Neural cell (in vitro differentiated cells): ENCODE data around the gene UBXN1. TPM values are rescaled to one million over a fixed set of nuclear protein-coding genes. Genes with fewer than 3 reads are reported as not detected.

ENCODE experiments used
- H2AFZ ChIP-seq: fragments of 200-600, 300-800 bp; sonication (generic), shearing (Covaris generic); 2 replicates; pipeline ENCODE4 v1.6.0; 2014; ENCODE audit warnings: low read depth, mild to moderate bottlenecking, antibody characterized with exemption, low read length, moderate library complexity
- H3F3A ChIP-seq: fragments of 200-600 bp; shearing (Covaris generic); 2 replicates; pipeline ENCODE4 v1.6.1; 2016; ENCODE audit warnings: mild to moderate bottlenecking, moderate library complexity, mixed read lengths, antibody characterized with exemption, low read length; ENCODE audit not compliant: insufficient read depth, poor library complexity, severe bottlenecking
- H3K27ac ChIP-seq: fragments of 200-600, 300-800 bp; sonication (generic), shearing (Covaris generic); 2 replicates; pipeline ENCODE4 v1.5.1; 2014; ENCODE audit warnings: mild to moderate bottlenecking, low read length, moderate library complexity
- H3K27me3 ChIP-seq: fragments of 300-800, 200-600 bp; sonication (generic), shearing (Covaris generic); 2 replicates; pipeline ENCODE4 v1.6.0; 2014; ENCODE audit warnings: mild to moderate bottlenecking, low read depth, low read length, moderate library complexity; ENCODE audit not compliant: insufficient read depth
- H3K36me3 ChIP-seq: fragments of 300-800, 200-600 bp; sonication (generic), shearing (Covaris generic); 2 replicates; pipeline ENCODE4 v1.5.1; 2014; ENCODE audit warnings: mild to moderate bottlenecking, antibody characterized with exemption, low read length, moderate library complexity; ENCODE audit not compliant: insufficient read depth
- H3K4me2 ChIP-seq: fragments of 300-800, 200-600 bp; sonication (generic), shearing (Covaris generic); 2 replicates; pipeline ENCODE4 v1.6.0; 2014; ENCODE audit warnings: mild to moderate bottlenecking, low read length
- H3K4me3 ChIP-seq: fragments of 300-800, 200-600 bp; sonication (generic), shearing (Covaris generic); 2 replicates; pipeline ENCODE4 v1.5.1; 2014; ENCODE audit warnings: mild to moderate bottlenecking, low read length, moderate library complexity
- H3K79me2 ChIP-seq: fragments of 200-600 bp; shearing (Covaris generic); replicated peaks from 2 replicates; pipeline ENCODE4 v1.6.0; 2014; ENCODE audit warnings: mild to moderate bottlenecking, low read length, moderate library complexity; ENCODE audit not compliant: insufficient read depth
- H3K9ac ChIP-seq: fragments of 300-800, 200-600 bp; sonication (generic), shearing (Covaris generic); 2 replicates; pipeline ENCODE4 v1.6.1; 2016; ENCODE audit warnings: mild to moderate bottlenecking, low read length, mixed read lengths
- H3K9me2 ChIP-seq: fragments of 200-600 bp; shearing (Covaris generic); 2 replicates; pipeline ENCODE4 v1.6.1; 2016; ENCODE audit warnings: mild to moderate bottlenecking, low read length, mixed read lengths; ENCODE audit not compliant: insufficient read depth
- H3K9me3 ChIP-seq: fragments of 200-600, 300-800 bp; sonication (generic), shearing (Covaris generic); 2 replicates; pipeline ENCODE4 v1.6.1; 2016; ENCODE audit warnings: mild to moderate bottlenecking, mixed run types, low read length, moderate library complexity, mixed read lengths
- H4K20me1 ChIP-seq: fragments of 200-600 bp; shearing (Covaris generic); 2 replicates; pipeline ENCODE4 v1.6.1; 2016; ENCODE audit warnings: mild to moderate bottlenecking, mixed run types; ENCODE audit not compliant: insufficient read depth
- EP300 ChIP-seq: fragments of 450-650 bp; conservative IDR thresholded peaks from 2 replicates; pipeline ENCODE4 v1.6.1; 2014; ENCODE audit warnings: antibody characterized with exemption, mild to moderate bottlenecking, moderate library complexity; ENCODE audit not compliant: poor library complexity, severe bottlenecking
- EZH2 ChIP-seq: fragments of 200-600, 300-800 bp; shearing (Covaris generic), sonication (generic); IDR thresholded peaks from 2 replicates; pipeline ENCODE4 v1.6.1; 2014; ENCODE audit warnings: antibody characterized with exemption, low read length, borderline replicate concordance, mild to moderate bottlenecking; ENCODE audit not compliant: insufficient read depth, poor library complexity, severe bottlenecking
- MXI1 ChIP-seq: fragments of 450-650 bp; conservative IDR thresholded peaks from 2 replicates; pipeline ENCODE4 v1.6.1; 2014; ENCODE audit warnings: antibody characterized with exemption, mild to moderate bottlenecking; ENCODE audit not compliant: poor library complexity, severe bottlenecking
- POLR2AphosphoS5 ChIP-seq: IDR thresholded peaks from 2 replicates; pipeline ENCODE4 v1.6.1; 2012
- RAD21 ChIP-seq: fragments of 450-650 bp; conservative IDR thresholded peaks from 2 replicates; pipeline ENCODE4 v1.6.1; 2014; ENCODE audit warnings: antibody characterized with exemption, mild to moderate bottlenecking, moderate library complexity
- SMC3 ChIP-seq: fragments of 450-650 bp; conservative IDR thresholded peaks from 2 replicates; pipeline ENCODE4 v1.6.1; 2014; ENCODE audit warnings: antibody characterized with exemption, mild to moderate bottlenecking, moderate library complexity; ENCODE audit not compliant: poor library complexity
- TAF1 ChIP-seq: IDR thresholded peaks from 2 replicates; pipeline ENCODE4 v1.6.1; 2012; ENCODE audit warnings: low read depth
- polyA plus RNA-seq: library from polyadenylated mRNA; depleted of rRNA; stranded (reverse); fragments of >200 nt; gene quantifications from 2 replicates; pipeline ENCODE4 v1.2.3, GENCODE V29; 2014
- TF ChIP-seq, protein P1 (sequence below): fragments of 450-650 bp; IDR thresholded peaks from 2 replicates; pipeline ENCODE4 v1.5.1; 2014; ENCODE audit warnings: antibody characterized with exemption, mild to moderate bottlenecking, moderate library complexity; ENCODE audit not compliant: poor library complexity, severe bottlenecking
- TF ChIP-seq, protein P2 (sequence below): IDR thresholded peaks from 2 replicates; pipeline ENCODE4 v1.6.1; 2012; ENCODE audit warnings: borderline replicate concordance

Gene UBXN1
- polyA plus RNA-seq, 1 donor from 2014 or later, result 209 TPM

DNA sequence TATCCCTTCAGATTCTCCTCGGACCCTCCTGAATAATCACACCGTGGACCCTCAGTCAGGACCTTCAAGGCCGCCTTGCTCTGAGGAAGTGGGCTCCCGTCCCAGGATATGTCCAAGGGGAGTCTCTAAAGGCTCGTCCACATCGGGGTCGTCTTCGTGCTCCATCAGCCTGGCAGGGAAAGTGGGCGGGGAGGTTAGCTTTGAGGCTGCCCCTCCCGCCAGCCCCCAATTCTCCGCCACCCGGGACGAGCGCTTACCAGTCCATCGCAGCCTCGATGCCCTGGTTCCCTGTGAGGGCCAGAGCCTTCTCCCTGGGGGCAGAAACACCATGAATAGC is 472 bp downstream of the UBXN1 start:
- Histone ChIP-seq H3K36me3 (no peaks in the 10 kb centered on the region), H3K4me2 (peak overlapping the region; percentile 91), H3K27me3 (no peaks in the 10 kb centered on the region), H4K20me1 (no peaks in the 10 kb centered on the region), H3K27ac (peak overlapping the region; percentile 69), H3K9ac (peak overlapping the region; percentile 84), H2AFZ (peak overlapping the region; percentile 60), H3K4me3 (peak overlapping the region; percentile 79), H3K9me2 (no peaks in the 10 kb centered on the region), H3K79me2 (peaks cover 8% of the 10 kb centered on the region), H3F3A (no peaks in the 10 kb centered on the region), H3K9me3 (no peaks in the 10 kb centered on the region)
- TF ChIP-seq, protein P1, sequence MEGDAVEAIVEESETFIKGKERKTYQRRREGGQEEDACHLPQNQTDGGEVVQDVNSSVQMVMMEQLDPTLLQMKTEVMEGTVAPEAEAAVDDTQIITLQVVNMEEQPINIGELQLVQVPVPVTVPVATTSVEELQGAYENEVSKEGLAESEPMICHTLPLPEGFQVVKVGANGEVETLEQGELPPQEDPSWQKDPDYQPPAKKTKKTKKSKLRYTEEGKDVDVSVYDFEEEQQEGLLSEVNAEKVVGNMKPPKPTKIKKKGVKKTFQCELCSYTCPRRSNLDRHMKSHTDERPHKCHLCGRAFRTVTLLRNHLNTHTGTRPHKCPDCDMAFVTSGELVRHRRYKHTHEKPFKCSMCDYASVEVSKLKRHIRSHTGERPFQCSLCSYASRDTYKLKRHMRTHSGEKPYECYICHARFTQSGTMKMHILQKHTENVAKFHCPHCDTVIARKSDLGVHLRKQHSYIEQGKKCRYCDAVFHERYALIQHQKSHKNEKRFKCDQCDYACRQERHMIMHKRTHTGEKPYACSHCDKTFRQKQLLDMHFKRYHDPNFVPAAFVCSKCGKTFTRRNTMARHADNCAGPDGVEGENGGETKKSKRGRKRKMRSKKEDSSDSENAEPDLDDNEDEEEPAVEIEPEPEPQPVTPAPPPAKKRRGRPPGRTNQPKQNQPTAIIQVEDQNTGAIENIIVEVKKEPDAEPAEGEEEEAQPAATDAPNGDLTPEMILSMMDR, result no peak
- TF ChIP-seq SMC3, result no peak
- no peak for TF ChIP-seq EP300
- TF ChIP-seq TAF1, result no peak
- no peak for TF ChIP-seq MXI1
- no peak for TF ChIP-seq EZH2
- TF ChIP-seq RAD21, result no peak
- TF ChIP-seq, protein P2, sequence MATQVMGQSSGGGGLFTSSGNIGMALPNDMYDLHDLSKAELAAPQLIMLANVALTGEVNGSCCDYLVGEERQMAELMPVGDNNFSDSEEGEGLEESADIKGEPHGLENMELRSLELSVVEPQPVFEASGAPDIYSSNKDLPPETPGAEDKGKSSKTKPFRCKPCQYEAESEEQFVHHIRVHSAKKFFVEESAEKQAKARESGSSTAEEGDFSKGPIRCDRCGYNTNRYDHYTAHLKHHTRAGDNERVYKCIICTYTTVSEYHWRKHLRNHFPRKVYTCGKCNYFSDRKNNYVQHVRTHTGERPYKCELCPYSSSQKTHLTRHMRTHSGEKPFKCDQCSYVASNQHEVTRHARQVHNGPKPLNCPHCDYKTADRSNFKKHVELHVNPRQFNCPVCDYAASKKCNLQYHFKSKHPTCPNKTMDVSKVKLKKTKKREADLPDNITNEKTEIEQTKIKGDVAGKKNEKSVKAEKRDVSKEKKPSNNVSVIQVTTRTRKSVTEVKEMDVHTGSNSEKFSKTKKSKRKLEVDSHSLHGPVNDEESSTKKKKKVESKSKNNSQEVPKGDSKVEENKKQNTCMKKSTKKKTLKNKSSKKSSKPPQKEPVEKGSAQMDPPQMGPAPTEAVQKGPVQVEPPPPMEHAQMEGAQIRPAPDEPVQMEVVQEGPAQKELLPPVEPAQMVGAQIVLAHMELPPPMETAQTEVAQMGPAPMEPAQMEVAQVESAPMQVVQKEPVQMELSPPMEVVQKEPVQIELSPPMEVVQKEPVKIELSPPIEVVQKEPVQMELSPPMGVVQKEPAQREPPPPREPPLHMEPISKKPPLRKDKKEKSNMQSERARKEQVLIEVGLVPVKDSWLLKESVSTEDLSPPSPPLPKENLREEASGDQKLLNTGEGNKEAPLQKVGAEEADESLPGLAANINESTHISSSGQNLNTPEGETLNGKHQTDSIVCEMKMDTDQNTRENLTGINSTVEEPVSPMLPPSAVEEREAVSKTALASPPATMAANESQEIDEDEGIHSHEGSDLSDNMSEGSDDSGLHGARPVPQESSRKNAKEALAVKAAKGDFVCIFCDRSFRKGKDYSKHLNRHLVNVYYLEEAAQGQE, result no peak
- TF ChIP-seq POLR2AphosphoS5, result no peak

DNA sequence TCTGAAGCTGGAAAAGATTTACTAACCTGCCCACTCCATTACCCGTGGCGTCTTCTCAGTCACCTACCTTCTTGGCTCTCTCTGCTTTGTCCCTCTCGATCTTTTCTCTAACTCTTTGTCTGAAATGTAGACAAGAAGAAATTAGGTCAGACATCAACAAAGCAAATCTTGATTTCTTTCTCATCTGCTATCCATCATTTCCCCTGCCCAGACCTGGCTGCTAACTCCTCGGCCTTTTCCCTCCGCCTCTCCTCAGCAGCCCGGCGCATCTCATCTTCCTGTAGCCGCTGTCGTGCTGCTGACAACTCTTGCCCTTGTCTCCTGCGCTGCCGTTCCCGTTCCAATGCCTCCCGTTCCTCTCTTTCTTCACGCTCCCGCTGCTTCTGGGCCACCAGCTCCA is 1.2 kb downstream of the UBXN1 start:
- no peak overlapping the region for H3K27ac ChIP-seq

More for the DNA sequence above, 1.2 kb downstream of the UBXN1 start:
- Histone ChIP-seq H3K36me3 (no peaks in the 10 kb centered on the region), H3K4me2 (peak overlapping the region; percentile 91), H3K79me2 (peaks cover 8% of the 10 kb centered on the region), H3K9ac (peak overlapping the region; percentile 84), H2AFZ (no peak overlapping the region), H3K27me3 (no peaks in the 10 kb centered on the region), H3K9me3 (no peaks in the 10 kb centered on the region), H3K4me3 (peak overlapping the region; percentile 79), H4K20me1 (no peaks in the 10 kb centered on the region), H3K9me2 (no peaks in the 10 kb centered on the region), H3F3A (no peaks in the 10 kb centered on the region)
- no peak for TF ChIP-seq POLR2AphosphoS5
- TF ChIP-seq EZH2, result no peak
- no peak for TF ChIP-seq SMC3
- TF ChIP-seq EP300, result no peak
- no peak for TF ChIP-seq TAF1
- TF ChIP-seq, protein P1, result no peak
- TF ChIP-seq, protein P2, result no peak
- no peak for TF ChIP-seq MXI1
- no peak for TF ChIP-seq RAD21
